HG02798 (cell line): Measurements from ENCODE around the gene RASA3.

Experiments
- ATAC-seq: cut with Tn5 transposase; IDR thresholded peaks from one replicate; pipeline ENCODE4 v1.9.1; 2021; ENCODE audit warnings: mild to moderate bottlenecking; ENCODE audit not compliant: unreplicated experiment, poor library complexity

Gene RASA3

DNA sequence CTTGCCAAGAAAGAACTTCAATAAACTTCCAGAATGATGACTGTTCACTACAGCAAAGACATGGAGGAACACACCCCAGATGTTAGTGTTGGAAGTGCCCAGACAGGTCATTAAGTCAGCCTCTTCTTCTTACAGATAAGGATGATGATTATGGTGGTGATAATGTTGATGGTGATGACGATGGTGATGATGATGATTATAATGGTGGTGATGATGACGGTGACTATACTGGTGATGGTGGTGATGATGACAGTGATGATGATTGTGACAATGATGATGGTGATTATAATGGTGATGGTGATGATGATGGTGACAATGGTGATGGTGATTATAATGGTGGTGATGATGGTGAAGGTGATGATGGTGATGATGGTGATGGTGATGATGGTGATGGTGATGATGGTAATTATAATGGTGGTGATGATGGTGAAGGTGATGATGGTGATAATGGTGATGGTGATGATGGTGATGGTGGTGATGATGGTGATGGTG lies 167.0 kb downstream of the RASA3 start:
- ATAC-seq, result no peak

DNA sequence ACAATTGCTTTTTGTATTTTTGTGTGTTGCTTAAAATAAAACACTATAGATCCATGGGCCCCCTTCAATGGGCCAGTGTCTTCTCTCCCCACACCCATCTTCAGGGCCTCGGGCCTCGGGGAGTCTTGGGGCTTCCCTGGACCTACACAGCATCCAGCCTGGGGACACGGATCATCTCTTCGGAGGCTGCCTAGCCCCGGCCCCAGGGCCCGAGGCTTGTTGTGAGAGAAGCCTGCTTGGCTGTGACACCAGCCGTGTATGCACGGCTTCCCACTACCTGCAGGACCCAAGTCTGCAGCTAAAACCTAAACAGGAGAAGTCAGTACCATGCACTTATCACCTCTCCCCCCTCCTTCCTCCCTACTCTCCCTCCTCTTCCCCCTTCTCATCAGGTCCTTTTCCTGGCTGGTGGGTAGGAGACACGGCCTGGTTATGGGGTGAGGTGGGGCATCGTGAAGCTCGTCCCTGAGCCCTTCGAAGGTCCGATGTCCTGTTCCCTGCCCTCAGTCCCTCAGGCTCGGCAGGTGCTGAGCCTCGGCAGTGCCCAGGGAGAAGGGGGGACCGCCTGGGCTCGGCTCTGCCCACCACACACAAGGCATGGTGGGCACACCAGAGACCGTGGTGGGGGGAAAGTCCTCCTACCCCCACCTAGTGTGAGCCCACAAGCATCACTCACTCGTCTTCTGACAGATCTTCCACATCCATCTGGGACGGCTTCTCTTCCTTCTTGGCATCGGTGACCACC lies 168.0 kb downstream of the RASA3 start:
- no peak for ATAC-seq

DNA sequence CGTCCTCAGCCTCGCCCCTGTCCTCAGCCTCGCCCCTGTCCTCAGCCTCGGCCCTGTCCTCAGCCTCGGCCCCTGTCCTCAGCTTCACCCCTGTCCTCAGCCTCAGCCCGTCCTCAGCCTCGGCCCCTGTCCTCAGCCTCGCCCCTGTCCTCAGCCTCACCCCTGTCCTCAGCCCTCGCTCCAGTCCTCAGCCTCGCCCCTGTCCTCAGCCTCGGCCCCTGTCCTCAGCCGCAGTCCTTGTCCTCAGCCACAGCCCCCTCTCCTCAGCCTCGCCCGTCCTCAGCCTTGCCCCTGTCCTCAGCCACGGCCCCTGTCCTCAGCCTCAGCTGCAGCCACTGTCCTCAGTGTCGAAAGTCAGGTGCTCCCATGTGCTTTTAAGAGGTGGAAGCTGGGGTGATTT lies 169.0 kb downstream of the RASA3 start:
- no peak for ATAC-seq

DNA sequence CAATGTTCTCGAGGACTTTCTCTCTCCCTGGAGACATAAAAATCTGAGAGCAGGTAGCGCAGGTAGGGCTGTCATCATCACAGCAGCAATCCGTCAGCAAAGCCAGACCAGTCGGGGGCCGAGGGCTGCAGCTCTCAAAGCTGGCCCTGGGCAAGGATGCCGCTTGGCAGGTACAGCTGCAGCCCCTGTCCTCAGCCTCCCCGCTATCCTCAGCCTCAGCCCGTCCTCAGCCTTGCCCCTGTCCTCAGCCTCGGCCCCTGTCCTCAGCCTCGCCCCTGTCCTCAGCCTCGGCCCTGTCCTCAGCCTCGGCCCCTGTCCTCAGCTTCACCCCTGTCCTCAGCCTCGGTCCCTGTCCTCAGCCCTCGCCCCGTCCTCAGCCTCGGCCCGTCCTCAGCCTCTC lies 169.4 kb downstream of the RASA3 start:
- no peak for ATAC-seq

DNA sequence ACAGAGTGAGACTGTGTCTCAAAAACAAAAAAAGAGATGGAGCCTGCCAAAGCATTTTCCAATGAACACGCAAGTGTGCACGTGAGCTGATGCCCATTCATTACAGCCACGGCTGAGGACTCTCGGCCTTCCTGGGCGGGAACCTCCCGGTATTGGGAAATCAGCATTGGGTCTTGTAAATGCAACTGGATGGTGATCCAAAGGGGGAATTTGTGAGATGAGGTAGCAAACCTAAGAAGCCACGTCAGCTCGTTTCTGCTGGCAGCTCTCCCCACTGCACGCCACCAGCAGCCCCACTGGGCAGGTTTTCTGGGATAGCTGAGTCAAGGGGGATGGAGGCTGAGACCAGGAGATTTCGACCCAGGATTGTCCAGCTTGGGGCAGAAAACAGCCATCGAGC lies 170.0 kb downstream of the RASA3 start:
- no peak for ATAC-seq

DNA sequence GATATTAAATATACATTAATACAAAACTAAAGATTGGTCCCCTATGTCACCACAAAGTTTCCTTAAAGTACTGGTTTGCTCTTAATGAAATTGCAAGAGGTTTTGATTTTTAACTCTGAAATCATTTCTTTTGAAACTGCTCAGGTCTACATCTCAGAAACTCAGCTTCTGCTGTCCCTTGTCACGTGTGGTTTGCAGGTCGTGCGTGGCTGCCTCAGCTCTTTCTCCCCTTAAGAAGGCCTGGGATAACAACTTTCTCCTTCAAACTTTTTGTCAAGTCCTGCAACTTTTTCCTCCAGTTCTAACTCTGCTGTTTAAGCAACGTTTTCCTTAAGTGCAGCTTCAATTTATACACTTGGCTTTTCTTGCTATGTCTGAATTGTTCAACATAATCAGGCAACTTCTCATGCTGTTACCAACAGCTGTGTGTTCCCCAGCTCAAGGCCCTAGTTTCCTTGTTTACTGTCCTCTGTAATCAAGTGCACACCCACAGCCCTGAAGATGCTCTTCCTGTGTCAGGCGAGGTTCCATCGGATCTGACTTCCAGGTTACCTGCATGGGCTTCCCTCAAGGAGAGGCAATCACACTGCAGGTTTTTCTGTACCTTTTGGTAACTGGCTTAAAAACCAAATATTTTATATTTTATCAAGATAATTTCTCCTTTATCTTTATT lies 172.0 kb downstream of the RASA3 start:
- ATAC-seq, result no peak

DNA sequence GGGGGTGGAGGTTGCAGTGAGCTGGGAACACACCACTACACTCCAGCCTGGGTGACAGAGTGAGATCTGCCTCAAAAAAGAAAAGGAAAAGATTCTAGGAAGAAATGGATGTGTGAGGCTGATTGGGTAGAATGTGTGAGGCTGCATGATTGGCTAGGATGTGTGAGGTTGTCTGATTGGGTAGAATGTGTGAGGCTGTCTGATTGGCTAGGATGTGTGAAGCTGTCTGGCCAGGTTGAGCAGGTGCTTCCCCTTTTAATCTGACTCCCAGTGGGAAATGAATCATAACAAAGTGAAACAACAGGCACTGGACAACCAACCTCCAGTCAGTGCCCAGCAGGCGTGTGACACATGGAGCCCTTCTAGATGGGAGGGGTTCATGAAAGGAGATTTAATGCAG lies 173.2 kb downstream of the RASA3 start:
- no peak for ATAC-seq

DNA sequence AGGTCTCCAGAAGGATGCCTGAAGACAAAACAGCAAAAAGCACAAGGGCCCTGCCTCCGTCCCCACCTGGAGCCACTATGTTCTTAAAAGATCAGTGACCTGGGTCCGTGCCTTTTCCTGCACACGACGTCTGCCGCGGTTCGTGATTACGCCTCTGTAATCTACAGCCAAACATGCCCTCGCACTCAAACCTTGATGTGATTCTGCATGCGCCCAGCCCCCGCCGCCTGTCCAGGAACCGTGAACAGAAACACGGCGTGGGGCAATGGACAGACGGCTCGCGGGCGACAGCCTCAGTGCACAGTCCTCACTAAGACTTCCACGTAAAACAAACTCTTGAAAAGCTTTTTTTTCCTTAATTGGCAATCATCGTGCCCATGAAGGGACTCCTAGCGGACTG lies 174.1 kb downstream of the RASA3 start:
- ATAC-seq, result no peak

DNA sequence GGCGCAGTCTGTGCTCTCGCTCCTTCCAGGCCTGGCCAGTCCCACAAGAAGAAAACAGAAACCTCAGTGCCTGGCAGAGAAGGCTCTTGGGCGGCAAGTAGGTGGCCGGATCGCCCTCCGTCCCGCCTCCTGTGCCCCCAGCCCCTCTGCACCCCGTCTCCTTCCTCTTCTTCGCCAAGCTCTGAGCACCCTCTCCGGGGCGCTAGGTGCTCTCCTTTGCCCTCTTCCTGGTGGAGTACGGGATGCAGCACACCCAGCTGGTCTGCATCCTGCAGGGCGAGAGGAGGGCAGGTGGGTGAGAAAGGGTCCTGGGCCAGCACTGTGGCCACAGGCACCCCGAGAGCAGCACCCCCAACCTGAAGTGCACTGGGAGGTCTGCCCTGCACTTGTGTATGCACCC lies 175.9 kb downstream of the RASA3 start:
- ATAC-seq, result no peak

DNA sequence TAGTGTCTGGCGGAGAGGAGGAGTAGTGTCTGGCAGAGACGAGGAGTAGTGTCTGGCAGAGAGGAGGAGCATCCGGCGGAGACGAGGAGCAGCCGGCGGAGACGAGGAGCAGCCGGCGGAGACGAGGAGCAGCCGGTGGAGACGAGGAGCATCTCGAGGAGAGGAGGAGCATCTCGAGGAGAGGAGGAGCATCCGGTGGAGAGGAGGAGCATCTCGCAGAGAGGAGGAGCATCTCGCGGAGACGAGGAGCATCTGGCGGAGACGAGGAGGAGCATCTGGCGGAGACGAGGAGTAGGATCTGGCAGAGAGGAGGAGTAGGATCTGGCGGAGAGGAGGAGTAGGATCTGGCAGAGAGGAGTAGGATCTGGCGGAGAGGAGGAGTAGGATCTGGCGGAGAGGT lies 176.7 kb downstream of the RASA3 start:
- ATAC-seq, result no peak

DNA sequence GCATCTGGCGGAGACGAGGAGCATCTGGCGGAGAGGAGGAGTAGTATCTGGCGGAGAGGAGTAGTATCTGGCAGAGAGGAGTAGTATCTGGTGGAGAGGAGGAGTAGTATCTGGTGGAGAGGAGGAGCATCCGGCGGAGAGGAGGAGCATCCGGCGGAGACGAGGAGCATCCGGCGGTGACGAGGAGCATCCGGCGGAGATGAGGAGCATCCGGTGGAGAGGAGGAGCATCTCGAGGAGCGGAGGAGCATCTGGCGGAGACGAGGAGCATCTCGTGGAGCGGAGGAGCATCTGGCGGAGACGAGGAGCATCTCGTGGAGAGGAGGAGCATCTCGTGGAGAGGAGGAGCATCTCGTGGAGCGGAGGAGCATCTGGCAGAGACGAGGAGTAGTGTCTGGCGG lies 177.2 kb downstream of the RASA3 start:
- ATAC-seq, result no peak

DNA sequence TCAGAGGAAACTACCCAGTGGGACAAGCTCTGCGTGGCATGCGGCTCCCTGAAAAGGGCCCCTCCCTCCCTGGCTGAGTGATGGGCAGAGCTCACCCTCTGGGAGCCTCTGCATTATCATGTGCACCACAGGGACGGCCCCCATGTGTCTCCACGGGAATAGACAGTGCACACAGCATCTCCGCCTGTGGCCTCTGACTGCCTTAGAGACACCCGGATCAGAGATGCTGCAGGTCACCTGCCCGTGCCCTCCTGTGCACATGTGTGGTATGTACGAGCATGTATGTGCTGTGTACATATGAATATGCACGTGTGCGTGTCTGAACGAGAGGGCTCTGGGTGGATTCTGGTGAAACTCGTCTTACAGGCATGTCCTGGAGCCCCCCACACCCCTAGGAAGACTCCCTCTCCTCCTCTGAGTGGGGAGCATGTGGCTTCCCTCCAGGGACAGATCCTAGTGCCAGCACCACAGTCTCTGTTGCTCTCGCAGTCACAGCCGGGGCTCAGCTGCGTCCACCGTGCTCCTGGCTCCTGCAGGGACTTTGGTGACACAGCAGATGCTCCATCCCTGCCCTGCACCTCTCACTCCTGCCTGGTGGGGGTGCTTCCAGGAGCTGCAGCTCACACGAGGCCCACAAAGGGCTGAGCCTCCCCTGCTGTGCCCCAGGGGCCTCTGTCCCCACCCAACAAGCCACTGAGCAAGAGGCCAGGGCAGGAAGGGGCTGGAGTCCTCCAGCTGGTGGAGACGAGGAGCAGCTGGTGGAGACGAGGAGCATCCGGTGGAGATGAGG lies 178.2 kb downstream of the RASA3 start:
- ATAC-seq, result no peak

DNA sequence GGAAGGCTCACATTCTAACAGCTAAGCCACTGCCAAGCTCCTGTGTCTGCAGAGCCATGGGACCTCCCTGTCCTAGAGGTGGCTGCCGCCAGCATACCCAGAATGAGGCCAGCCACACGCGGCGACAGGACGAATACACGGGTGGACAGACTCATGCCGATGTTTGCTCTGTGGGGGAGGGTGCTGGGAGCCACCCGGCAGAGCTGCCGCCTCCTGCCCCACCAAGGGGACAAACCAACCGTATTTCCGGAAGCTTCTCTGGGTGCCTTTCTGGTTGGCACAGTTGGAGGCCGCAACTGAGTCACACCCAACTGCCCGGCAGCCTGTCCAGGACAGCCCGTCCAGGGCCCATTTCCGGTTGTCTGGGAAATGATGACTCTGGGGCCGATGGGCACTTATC lies 178.9 kb downstream of the RASA3 start:
- no peak for ATAC-seq

DNA sequence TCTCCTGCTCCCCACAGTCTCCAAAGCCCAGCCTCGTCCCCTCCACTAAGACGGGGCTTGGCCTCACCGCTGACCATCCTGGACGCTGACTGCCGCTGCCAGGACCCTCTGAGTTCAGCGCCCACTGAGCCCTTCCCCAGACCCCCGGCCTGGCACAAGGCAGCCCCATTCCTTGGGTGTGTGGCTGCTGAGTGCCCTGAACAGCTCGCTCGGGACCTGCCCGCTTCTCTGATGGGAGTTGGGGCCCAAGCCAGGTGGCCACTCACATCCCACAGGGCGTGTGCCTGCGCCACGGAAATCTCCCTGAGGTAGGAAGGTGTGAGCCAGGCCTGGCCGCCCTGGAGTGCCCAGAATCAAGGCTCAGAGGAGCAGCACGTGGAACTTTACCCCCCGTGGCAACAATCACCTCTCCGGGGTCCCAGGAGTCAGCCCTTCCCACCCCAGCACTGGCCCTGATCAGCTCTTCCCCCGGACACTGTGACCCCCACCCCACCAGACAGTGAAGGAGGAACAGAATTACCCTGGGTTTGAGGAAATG lies 179.4 kb downstream of the RASA3 start:
- no peak for ATAC-seq

DNA sequence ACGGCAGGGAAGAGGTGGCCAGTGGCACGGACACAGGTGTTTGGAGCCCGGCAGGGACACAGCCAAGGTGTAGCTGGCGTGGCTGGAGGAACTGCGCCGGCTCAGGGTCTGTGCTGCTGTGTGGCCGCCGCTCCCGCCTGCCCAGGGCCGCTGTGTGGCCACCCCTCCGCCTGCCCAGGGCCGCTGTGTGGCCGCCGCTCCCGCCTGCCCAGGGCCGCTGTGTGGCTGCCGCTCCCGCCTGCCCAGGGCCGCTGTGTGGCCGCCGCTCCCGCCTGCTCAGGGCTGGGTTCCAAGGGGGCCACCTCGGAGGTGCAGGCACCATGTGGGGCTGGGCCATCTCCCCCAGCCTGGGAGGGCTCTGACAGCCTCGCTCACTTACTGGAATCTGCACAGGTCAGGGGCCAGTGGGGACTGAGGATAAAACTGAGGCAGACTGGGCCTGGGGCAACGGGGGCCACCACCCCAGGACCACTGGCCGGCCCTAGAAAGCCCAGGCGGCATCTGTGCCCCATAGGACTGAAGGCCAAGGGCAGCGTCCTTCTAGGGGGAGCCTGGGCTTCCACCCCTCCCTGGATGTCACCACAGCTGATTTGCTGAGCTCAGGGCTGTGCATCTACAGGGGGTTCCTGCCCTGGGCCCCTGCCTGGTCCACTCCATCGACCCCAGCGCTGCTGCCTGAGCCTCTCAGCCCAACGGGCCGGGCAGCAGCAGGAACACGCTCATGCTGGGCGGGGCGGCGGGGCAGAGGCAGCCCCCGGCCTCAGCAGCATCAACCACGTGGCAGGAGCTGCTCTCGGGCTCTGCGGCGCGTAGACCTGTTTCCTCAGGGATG lies 180.1 kb downstream of the RASA3 start:
- no peak for ATAC-seq

DNA sequence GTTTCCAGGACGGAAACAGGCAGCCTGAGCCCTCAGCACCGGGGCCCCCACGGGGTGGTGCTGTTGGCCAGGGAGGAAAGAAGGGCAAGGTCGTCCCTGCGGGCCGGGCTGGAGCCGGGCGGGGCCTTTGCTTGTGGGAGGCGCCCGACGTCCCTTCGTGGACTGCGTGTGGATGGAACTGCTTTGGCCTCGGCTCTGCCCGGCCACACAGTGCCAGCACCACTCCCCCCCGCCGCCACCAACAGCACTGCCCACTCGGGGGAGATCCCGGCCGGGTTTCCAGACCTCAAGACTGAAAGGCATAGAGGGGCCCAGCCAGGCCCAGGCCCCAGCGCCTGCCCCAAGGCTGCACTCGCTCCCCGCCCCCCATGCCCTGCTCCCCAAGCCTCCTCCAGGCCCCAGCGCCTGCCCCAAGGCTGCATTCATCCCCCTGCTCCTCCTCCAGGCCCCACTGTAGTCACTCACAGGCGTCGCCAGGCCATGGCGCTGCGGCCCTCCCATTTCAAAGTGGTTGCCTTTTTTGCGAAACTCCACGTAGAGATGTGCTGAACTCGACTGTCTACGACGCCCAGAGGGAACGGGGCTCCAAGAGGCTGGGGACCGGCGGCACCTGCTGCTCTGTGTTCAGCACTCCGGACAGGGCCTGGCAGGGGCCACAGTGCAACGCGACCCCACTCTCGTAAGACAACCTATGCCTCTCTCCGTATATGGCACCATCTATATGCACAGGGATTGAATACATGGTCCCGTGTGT lies 181.0 kb downstream of the RASA3 start:
- peak; percentile 81 for ATAC-seq

DNA sequence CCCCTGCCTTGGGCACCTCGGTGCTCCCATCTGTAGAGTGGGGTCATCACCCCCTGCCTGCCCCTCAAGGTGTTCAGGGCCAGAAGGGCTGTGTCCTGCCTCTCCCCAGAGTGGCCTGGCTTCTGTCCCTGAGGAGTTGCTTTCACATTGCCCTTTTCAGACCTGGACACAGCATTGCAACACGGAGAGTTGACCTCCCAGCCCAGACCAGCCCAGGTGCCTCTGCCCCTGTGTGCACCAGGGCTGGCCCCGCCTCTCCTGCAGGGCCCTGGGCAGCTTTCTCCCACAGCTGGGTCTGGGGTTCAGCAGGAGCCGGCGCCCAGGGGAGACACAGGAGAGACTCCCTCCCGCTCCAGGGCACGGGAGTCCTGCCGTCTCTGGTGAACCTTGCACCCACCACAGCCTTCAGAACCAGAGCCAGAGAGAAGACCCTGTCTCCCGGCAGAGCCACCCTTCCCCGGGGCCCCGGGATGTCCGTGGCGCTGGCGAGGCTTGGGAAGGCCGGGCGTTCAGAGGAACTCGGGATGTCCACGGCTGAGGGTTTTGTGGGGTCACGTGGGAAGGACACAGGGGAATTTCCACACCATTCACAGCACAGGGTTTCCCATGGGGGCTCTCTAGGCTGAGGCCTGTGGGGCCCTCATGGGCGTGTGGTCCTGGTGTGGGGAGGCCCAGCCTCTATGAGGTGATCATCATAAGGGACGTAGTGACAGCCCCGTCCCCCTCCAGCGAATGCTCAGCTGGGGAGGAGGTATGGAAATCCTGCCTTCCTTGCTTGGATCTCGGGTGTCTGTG lies 181.8 kb downstream of the RASA3 start:
- ATAC-seq, result peak; percentile 8

DNA sequence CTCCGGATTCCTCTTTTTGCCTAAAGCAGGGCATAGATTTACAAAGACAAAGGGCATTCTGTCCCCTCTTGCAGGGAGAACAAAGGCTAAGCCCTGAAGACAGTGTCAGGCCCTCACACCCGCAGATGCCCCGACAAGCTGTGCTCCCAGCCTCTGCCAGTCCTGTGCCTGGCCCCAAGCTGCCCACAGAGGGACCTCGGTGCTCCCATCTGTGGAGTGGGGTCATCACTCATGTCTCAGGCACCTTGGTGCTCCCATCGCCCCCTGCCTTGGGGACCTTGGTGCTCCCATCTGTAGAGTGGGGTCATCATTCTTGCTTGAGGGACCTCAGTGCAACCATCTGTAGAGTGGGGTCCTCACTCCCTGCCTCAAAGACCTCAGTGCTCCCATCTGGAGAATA lies 182.9 kb downstream of the RASA3 start:
- ATAC-seq, result no peak
